A673 (cell line): ENCODE results near the gene CRLF1. TPM values are rescaled to one million over a fixed set of nuclear protein-coding genes. Genes with fewer than 3 reads are reported as not detected.

ENCODE experiments used
- BruUV-seq: library from RNA; stranded (reverse); fragments of 400-500 nt; replicated peaks from 2 replicates; lab custom pipeline; 2021; lab: Mats Ljungman, UMichigan
- CTCF ChIA-PET: fragments of 300-600 bp; sonication (Branson Sonifier 250); formaldehyde crosslinking; loops from one replicate; lab custom pipeline; 2022; ENCODE audit warnings: antibody characterized with exemption; lab: Charles Lee
- POLR2A ChIA-PET: fragments of 300-600 bp; sonication (Branson Sonifier 250); formaldehyde crosslinking; loops from one replicate; lab custom pipeline; 2022; ENCODE audit warnings: antibody characterized with exemption; ENCODE audit not compliant: low non-redundant PET; lab: Charles Lee
- DNase-seq: peaks from one replicate; pipeline ENCODE4 v3.0.0-alpha.2; 2015; ENCODE audit warnings: low spot score
- H3K27ac ChIP-seq: fragments of 200-600 bp; sonication (generic); 2 replicates; pipeline ENCODE4 v1.5.1; 2016; ENCODE audit warnings: mixed run types, low read depth, mild to moderate bottlenecking, mixed read lengths, antibody characterized with exemption, low read length; ENCODE audit not compliant: poor library complexity, severe bottlenecking
- H3K27me3 ChIP-seq: fragments of 200-600 bp; sonication (generic); replicated peaks from 2 replicates; pipeline ENCODE4 v1.6.1; 2017; ENCODE audit warnings: mixed run types, low read depth, mild to moderate bottlenecking, mixed read lengths, antibody characterized with exemption, low read length; ENCODE audit not compliant: insufficient read depth, poor library complexity
- H3K36me3 ChIP-seq: fragments of 200-600 bp; sonication (generic); 2 replicates; pipeline ENCODE4 v1.6.1; 2016; ENCODE audit warnings: mixed run types, mild to moderate bottlenecking, mixed read lengths, antibody characterized with exemption, low read length; ENCODE audit not compliant: insufficient read depth, poor library complexity, severe bottlenecking
- H3K4me1 ChIP-seq: fragments of 200-600 bp; sonication (generic); 2 replicates; pipeline ENCODE4 v1.6.1; 2017; ENCODE audit warnings: mixed run types, mild to moderate bottlenecking, mixed read lengths, antibody characterized with exemption, low read length; ENCODE audit not compliant: insufficient read depth, poor library complexity, severe bottlenecking
- H3K4me3 ChIP-seq: fragments of 200-600 bp; sonication (generic); 2 replicates; pipeline ENCODE4 v1.5.1; 2016; ENCODE audit warnings: low read depth, mixed run types, mild to moderate bottlenecking, mixed read lengths, low read length; ENCODE audit not compliant: poor library complexity, severe bottlenecking
- H3K9me3 ChIP-seq: fragments of 200-600 bp; sonication (generic); 2 replicates; pipeline ENCODE4 v1.6.1; 2016; ENCODE audit warnings: mixed run types, low read depth, mild to moderate bottlenecking, mixed read lengths, antibody characterized with exemption, low read length; ENCODE audit not compliant: poor library complexity, severe bottlenecking
- CTCF ChIP-seq: fragments of 300-800, 200-600 bp; sonication (generic); conservative IDR thresholded peaks from 2 replicates; pipeline ENCODE4 v1.5.1; 2017; ENCODE audit warnings: low read depth, mild to moderate bottlenecking, antibody characterized with exemption, low read length, moderate library complexity, mixed read lengths
- EZH2 ChIP-seq: fragments of 200-600 bp; sonication (generic); IDR thresholded peaks from 2 replicates; pipeline ENCODE4 v1.6.1; 2017; ENCODE audit warnings: borderline replicate concordance, low read depth, mild to moderate bottlenecking, mixed read lengths, antibody characterized with exemption, low read length; ENCODE audit not compliant: poor library complexity, severe bottlenecking
- intact Hi-C: fragments of 100-400 bp; cut with micrococcal nuclease; formaldehyde crosslinking; loops from one replicate; pipeline ENCODE4 v1.10.0; 2022; ENCODE audit not compliant: unreplicated experiment
- total RNA-seq: library from RNA; stranded (reverse); gene quantifications from 2 replicates; pipeline ENCODE4 v1.2.3, GENCODE V29; 2021

The CRLF1 gene
- total RNA-seq, 1 experiment from 2014 or later, result 192 TPM

- CTCF ChIA-PET, result no interaction called here
- Histone ChIP-seq H3K27ac (no peak overlapping the region), H3K9me3 (no peaks in the 10 kb centered on the region), H3K4me1 (no peaks in the 10 kb centered on the region), H3K4me3 (no peak overlapping the region), H3K27me3 (no peaks in the 10 kb centered on the region), H3K36me3 (no peaks in the 10 kb centered on the region)
- DNase-seq, result no peak
- intact Hi-C loops, result no loop called here
- BruUV-seq, result no TSS peak
- TF ChIP-seq CTCF, result 0 out of 2 replicates have a peak, but pooled peaks have one; percentile 8
- TF ChIP-seq EZH2, result no peak
- POLR2A ChIA-PET, result no interaction called here
Observed at GRCh38 chr19:18644196-18645034, 37.8 kb upstream of the CRLF1 start.

- no peak for TF ChIP-seq EZH2
- TF ChIP-seq CTCF, result no peak
- peaks cover 13% of the 10 kb centered on the region for H3K4me1 ChIP-seq
- BruUV-seq, result TSS peak; percentile 27
- H3K27ac ChIP-seq, result no peak overlapping the region
- no peak for DNase-seq
- CTCF ChIA-PET, result no interaction called here
- H3K36me3 ChIP-seq, result no peaks in the 10 kb centered on the region
- POLR2A ChIA-PET, result no interaction called here
- no peaks in the 10 kb centered on the region for H3K27me3 ChIP-seq
- H3K4me3 ChIP-seq, result no peak overlapping the region
- intact Hi-C loops, result no loop called here
- H3K9me3 ChIP-seq, result no peaks in the 10 kb centered on the region
Observed at GRCh38 chr19:18639706-18640243, 33.2 kb upstream of the CRLF1 start.

GRCh38 chr19:18637673-18638630, 31.4 kb upstream of the CRLF1 start:
- no TSS peak for BruUV-seq

More at GRCh38 chr19:18637673-18638630, 31.4 kb upstream of the CRLF1 start:
- Histone ChIP-seq H3K4me3 (peak overlapping the region; percentile 99), H3K9me3 (no peaks in the 10 kb centered on the region), H3K36me3 (no peaks in the 10 kb centered on the region), H3K4me1 (peaks cover 13% of the 10 kb centered on the region), H3K27ac (peak overlapping the region; percentile 94), H3K27me3 (no peaks in the 10 kb centered on the region)
- no peak for TF ChIP-seq CTCF
- no peak for TF ChIP-seq EZH2
- no peak for DNase-seq
- CTCF ChIA-PET, result no interaction called here
- POLR2A ChIA-PET, result no interaction called here
- intact Hi-C loops, result no loop called here
